Measurements from ENCODE around the gene TNFAIP8L3. TPM values are rescaled to one million over a fixed set of nuclear protein-coding genes. Genes with fewer than 3 reads are reported as not detected.

TNFAIP8L3 gene
- polyA plus RNA-seq, 10 donors: 1.5 to 3.2 (median 2.2) TPM

GRCh38 chr15:51119120-51119519 lies 24.4 kb upstream of the TNFAIP8L3 start:
- no peak for DNase-seq

- no peak for DNase-seq
Measured at GRCh38 chr15:51117270-51117669, 22.6 kb upstream of the TNFAIP8L3 start.

DNA sequence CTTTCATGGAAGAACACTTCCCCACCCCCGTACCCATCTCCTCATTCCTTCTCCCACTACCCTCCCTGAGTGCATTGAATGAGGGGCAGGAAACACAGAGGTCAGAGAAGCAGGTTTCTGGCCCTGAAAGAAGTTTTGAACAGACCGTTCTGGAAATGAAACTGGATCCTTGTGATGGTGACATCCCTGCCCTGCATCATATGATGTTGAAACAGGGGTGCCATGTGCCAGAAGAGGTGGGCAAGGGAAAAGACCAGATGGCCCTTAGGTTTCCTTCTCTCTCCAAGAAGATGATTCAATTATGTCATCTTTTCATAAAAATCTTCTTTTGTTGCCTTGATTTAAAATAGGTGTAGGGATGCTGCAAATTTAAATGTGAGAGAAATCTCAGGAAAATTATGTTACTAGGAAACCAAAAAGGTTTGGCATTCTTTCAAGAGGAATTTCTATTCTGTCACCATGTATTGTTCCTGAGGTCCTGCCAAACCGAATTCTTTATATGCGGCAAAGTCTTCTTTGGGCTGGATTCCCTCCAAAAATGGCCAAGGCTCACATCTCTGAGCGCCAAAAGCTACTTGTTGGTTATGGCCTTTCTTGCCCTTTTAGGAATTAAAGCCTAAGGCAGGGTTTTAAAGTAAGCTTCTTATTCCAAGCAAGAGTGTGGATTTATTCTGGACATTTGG lies 19.9 kb upstream of the TNFAIP8L3 start:
- DNase-seq: no peak

DNA sequence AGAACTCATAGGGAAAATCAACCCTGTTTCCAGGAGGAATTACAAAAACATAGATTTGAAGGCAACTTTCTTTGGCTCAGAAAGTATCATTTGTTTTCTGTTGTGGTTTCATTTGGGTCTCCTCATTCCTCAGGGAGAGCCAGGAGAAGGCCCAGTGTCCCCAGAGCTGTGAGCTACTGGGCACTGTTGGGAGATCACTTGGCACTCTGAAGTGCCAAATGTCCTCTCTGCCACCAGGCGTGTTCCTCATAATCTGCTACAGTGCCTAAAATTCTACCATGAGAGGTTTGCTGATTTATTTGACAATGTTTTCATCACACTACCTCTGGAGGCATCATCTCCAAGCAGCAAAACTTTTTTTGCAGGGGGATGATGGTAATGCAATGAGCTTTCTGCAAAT lies 17.4 kb upstream of the TNFAIP8L3 start:
- DNase-seq: no peak

DNA sequence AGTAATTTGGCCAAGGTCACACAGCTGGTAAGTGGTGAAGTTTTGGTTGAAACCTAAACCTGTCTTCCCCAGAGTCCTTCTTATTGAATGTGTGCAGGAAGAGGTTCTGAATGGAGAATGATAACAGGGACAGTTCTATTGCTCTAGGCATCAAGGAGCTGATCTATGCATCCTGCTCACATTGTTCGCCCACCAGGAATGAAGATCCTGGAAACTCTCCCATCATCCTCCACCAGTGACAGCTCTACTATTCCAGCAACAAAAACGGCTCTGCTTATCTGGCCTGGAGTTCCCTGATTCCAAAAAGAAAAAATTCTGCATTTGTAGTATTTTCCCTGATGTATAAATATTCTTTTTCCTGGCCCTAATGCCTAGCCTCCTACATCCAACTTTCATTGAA lies 16.4 kb upstream of the TNFAIP8L3 start:
- DNase-seq: no peak

GRCh38 chr15:51110171-51110570 lies 15.5 kb upstream of the TNFAIP8L3 start:
- DNase-seq: no peak

- peak in 1 of 3 donors; percentile 57 for DNase-seq
Measured at GRCh38 chr15:51108933-51109550, 14.3 kb upstream of the TNFAIP8L3 start.

- DNase-seq: no peak
Measured at GRCh38 chr15:51107612-51108011, 12.9 kb upstream of the TNFAIP8L3 start.

- no peak for DNase-seq
Measured at GRCh38 chr15:51106481-51106880, 11.8 kb upstream of the TNFAIP8L3 start.

GRCh38 chr15:51105430-51106016 lies 10.8 kb upstream of the TNFAIP8L3 start:
- no peak for DNase-seq

- no peak for DNase-seq
Measured at GRCh38 chr15:51104512-51104911, 9.8 kb upstream of the TNFAIP8L3 start.

DNA sequence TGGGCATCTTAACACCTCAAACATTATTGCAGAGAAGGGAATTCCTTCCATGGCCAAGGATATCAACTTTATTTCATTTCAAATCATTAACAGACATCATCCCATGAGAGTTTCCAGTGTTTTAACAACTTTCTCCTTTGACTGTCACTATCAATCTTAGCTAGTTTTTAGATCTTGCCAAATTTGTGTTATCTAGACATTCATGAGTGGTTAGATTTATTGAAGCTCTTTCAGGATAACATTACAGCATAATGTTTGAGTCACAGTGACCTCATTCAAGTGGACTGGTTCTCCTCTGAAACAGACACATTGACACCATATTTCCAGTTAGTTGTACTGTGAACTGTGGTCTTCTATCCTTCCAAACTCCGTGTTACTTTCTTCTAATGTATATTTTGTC lies 8.6 kb upstream of the TNFAIP8L3 start:
- DNase-seq: peak in 1 of 3 donors; percentile 63

DNA sequence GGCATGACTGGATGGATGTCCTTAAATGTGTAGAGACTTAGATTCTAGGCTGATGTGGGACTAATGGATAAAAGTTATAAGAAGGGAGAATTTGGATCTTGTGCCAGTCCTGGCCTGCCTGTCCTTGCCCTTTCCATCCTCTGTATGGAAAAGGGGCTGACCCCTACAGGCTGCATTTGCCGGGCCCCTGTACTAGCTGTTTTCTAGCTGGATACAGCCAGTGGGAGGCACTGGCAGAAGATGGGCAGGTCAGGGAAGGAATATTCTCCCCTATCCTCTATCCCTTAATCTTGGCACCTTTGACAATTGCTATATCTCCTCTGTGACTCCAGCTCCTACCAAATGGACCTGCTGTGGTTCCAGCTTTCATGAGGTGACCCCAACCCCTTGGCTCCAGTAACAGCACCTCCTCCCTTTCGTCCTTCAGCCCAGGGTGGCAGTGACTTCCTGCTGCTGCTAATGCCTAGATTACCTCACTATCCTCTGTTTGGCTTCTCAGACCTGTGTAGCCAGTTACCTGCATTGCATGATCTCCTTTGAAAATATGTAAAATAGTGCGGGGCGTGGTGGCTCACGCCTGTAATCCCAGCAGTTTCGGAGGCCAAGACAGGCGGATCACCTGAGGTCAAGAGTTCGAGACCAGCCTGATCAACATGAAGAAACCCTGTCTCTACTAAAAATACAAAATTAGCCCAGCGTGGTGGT lies 6.2 kb upstream of the TNFAIP8L3 start:
- no peak for DNase-seq

- DNase-seq: no peak
Measured at GRCh38 chr15:51099185-51099584, 4.5 kb upstream of the TNFAIP8L3 start.

DNA sequence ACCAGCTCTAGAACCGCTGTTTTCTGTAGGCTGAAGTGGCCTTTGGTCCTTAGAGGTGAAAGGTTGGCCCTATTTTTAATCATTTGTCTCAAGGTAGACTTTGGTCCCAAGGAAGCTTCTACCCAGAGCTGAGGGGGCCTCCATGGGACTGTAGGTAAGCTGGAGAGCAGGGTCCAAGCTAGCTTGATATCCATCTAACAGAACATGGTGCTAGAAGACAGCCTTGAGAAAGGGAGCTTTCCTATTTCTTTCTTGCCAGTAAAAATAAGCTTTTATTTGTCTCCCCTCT lies 3.6 kb upstream of the TNFAIP8L3 start:
- no peak for DNase-seq

GRCh38 chr15:51097553-51098330 lies 3.0 kb upstream of the TNFAIP8L3 start:
- peak in 1 of 3 donors; percentile 49 for DNase-seq

DNA sequence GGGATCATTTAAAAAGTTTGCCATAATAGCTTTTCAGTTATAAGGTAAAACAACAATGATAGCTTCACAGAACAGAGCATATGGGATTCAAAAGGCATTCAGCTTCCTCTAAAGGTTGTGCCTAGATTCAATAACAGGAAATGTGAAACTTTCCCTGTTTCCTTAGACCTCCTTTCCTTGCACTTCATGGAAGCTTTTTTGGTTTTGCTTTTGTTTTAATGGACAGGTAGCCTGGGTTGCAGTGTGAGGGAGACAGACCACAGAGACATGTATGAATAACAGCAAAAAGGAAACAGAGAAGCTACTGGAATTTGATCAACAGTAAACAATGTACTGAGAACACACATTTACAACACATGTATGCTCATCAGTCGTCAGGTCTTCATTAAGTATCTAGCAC lies 2.3 kb upstream of the TNFAIP8L3 start:
- no peak for DNase-seq

- DNase-seq: no peak
Measured at GRCh38 chr15:51095681-51096331, 1.1 kb upstream of the TNFAIP8L3 start.

GRCh38 chr15:51093839-51094605 lies 684 bp downstream of the TNFAIP8L3 start:
- peak in 1 of 3 donors; percentile 70 for DNase-seq

GRCh38 chr15:51093488-51093838 lies 1.2 kb downstream of the TNFAIP8L3 start:
- DNase-seq: no peak

- no peak for DNase-seq
Measured at GRCh38 chr15:51092480-51093040, 2.1 kb downstream of the TNFAIP8L3 start.
